Measurements from ENCODE around the gene PRR9. TPM values are rescaled to one million over a fixed set of nuclear protein-coding genes. Genes with fewer than 3 reads are reported as not detected.
A peak's percentile ranks its signal among the peaks of the same experiment; 100 is the strongest.
"Not testable (repeated sequence)": the region's sequence is repeated elsewhere in the genome, so short reads cannot be mapped to it uniquely, and the experiment has no call there.

The PRR9 gene
- total and polyA plus RNA-seq, 8 donors: not detected

GRCh38 chr1:153220606-153221303 is 3.4 kb downstream of the PRR9 start:
- TF ChIP-seq POLR2AphosphoS5 (IDR thresholded peaks at IDR 0.05) (no peak), CTCF (IDR thresholded peaks at IDR 0.05) (no peak), POLR2A (IDR thresholded peaks at IDR 0.05) (no peak), EP300 (IDR thresholded peaks at IDR 0.05) (no peak)
- Histone ChIP-seq H3K27me3 (peaks cover 0 to 12% (median 0%) of the 10 kb centered on the region in 3 donors), H3K4me3 (no peak overlapping the region), H3K9me3 (no peaks in the 10 kb centered on the region), H3K27ac (no peak overlapping the region), H3K36me3 (no peaks in the 10 kb centered on the region), H3K4me1 (no peaks in the 10 kb centered on the region)
- DNase-seq: peak in 1 of 2 donors; percentile 44
- intact Hi-C loops (cut with DNase I; ENCODE audit: low total_unique reads): no loop called here
- WGBS, 5 donors: 43 to 62% (median 48%) methylated on average over 6 of the region's 6 CpGs

GRCh38 chr1:153223040-153223891 is 5.9 kb downstream of the PRR9 start:
- H3K27ac ChIP-seq; H3K4me1 ChIP-seq; intact Hi-C loops (cut with DNase I; ENCODE audit: low total_unique reads); H3K36me3 ChIP-seq; H3K4me3 ChIP-seq; H3K9me3 ChIP-seq: not testable (repeated sequence)
- 45 to 48% (median 46%) methylated on average over 15 to 16 of the region's 16 CpGs for WGBS, 5 donors
- peaks cover 0 to 23% (median 0%) of the 10 kb centered on the region in 3 donors for H3K27me3 ChIP-seq
- peak in 5 of 7 experiments; percentile 49 to 69 (median 62) for TF ChIP-seq CTCF (IDR thresholded peaks at IDR 0.05)
- peak; percentile 77 to 79 for DNase-seq

GRCh38 chr1:153227810-153228209 is 10.4 kb downstream of the PRR9 start:
- H3K27me3 ChIP-seq: peaks cover 0 to 26% (median 0%) of the 10 kb centered on the region in 3 donors

More at GRCh38 chr1:153227810-153228209, 10.4 kb downstream of the PRR9 start:
- peaks cover 0 to 19% (median 0%) of the 10 kb centered on the region in 4 donors for H3K4me1 ChIP-seq
- H3K4me3 ChIP-seq: no peak overlapping the region
- intact Hi-C loops (cut with DNase I; ENCODE audit: low total_unique reads): no loop called here
- H3K36me3 ChIP-seq: no peaks in the 10 kb centered on the region
- TF ChIP-seq POLR2AphosphoS5 (IDR thresholded peaks at IDR 0.05): no peak
- TF ChIP-seq EP300 (IDR thresholded peaks at IDR 0.05): no peak
- TF ChIP-seq POLR2A (IDR thresholded peaks at IDR 0.05): no peak
- TF ChIP-seq CTCF (IDR thresholded peaks at IDR 0.05): no peak
- no peak overlapping the region for H3K27ac ChIP-seq
- no peaks in the 10 kb centered on the region for H3K9me3 ChIP-seq
- 61 to 78% (median 70%) methylated on average over 2 of the region's 2 CpGs for WGBS, 5 donors
- DNase-seq: no peak
